ENCODE data around the gene PPFIA1.

PPFIA1 gene

GRCh38 chr11:70433038-70433437 lies 162.5 kb downstream of the PPFIA1 start:
- H3K27me3 ChIP-seq, result peaks cover 73% of the 10 kb centered on the region
- TF ChIP-seq, protein P1, sequence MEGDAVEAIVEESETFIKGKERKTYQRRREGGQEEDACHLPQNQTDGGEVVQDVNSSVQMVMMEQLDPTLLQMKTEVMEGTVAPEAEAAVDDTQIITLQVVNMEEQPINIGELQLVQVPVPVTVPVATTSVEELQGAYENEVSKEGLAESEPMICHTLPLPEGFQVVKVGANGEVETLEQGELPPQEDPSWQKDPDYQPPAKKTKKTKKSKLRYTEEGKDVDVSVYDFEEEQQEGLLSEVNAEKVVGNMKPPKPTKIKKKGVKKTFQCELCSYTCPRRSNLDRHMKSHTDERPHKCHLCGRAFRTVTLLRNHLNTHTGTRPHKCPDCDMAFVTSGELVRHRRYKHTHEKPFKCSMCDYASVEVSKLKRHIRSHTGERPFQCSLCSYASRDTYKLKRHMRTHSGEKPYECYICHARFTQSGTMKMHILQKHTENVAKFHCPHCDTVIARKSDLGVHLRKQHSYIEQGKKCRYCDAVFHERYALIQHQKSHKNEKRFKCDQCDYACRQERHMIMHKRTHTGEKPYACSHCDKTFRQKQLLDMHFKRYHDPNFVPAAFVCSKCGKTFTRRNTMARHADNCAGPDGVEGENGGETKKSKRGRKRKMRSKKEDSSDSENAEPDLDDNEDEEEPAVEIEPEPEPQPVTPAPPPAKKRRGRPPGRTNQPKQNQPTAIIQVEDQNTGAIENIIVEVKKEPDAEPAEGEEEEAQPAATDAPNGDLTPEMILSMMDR (IDR thresholded peaks at IDR 0.05), result no peak
- H3K27ac ChIP-seq, result no peak overlapping the region
- no peaks in the 10 kb centered on the region for H3K36me3 ChIP-seq
- H3K4me3 ChIP-seq (ENCODE audit: low read depth in 1 of 2, low read length in 1 of 2), result no peak overlapping the region
- H3K4me1 ChIP-seq (ENCODE audit: control insufficient read depth in 1 of 2, insufficient read depth in 1 of 2, low read depth in 1 of 2, low read length in 1 of 2), result no peaks in the 10 kb centered on the region
- H3K9me3 ChIP-seq, result no peaks in the 10 kb centered on the region

DNA sequence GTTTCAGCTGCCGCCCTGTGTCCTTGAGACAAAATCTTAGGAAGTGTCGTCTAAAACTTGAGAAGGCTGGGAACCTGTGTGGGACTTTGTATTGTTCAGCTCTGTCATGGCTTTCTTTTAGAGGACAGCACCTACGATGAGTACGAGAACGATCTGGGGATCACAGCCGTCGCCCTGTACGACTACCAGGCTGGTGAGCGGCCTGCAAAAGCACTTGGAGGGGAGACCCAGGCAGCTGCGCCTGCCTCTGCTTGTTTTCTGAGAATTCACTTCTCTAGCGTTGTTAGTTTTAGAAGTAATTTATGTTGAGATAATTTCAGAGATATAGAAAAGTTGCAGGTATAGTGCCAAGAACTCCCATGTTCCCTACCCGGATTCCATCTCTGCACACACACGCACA lies 163.0 kb downstream of the PPFIA1 start:
- TF ChIP-seq, protein P1 (IDR thresholded peaks at IDR 0.05), result no peak
- no peaks in the 10 kb centered on the region for H3K36me3 ChIP-seq

More for the DNA sequence above, 163.0 kb downstream of the PPFIA1 start:
- H3K27ac ChIP-seq, result no peak overlapping the region
- no peak overlapping the region for H3K4me3 ChIP-seq (ENCODE audit: low read depth in 1 of 2, low read length in 1 of 2)
- H3K27me3 ChIP-seq, result peaks cover 75% of the 10 kb centered on the region
- no peaks in the 10 kb centered on the region for H3K4me1 ChIP-seq (ENCODE audit: control insufficient read depth in 1 of 2, insufficient read depth in 1 of 2, low read depth in 1 of 2, low read length in 1 of 2)
- no peaks in the 10 kb centered on the region for H3K9me3 ChIP-seq
